MM.1S (cell line): Measurements from ENCODE around the gene SAP30BP.
A peak's percentile ranks its signal among the peaks of the same experiment; 100 is the strongest.

Experiments
- DNase-seq: peaks from one replicate; pipeline ENCODE4 v3.0.0-alpha.2; 2015
- H2AFZ ChIP-seq: fragments of 300-600 bp; sonication (generic); 2 replicates; pipeline ENCODE4 v1.6.0; 2016; ENCODE audit warnings: antibody characterized with exemption, low read length
- H3F3A ChIP-seq: fragments of 300-600 bp; sonication (generic); 2 replicates; pipeline ENCODE4 v1.6.1; 2016; ENCODE audit warnings: mild to moderate bottlenecking, antibody characterized with exemption, low read length, moderate library complexity, mixed read lengths; ENCODE audit not compliant: insufficient read depth
- H3K27ac ChIP-seq: fragments of 300-600 bp; sonication (generic); 2 replicates; pipeline ENCODE4 v1.5.1; 2016; ENCODE audit warnings: mild to moderate bottlenecking, low read length
- H3K27me3 ChIP-seq: fragments of 300-600 bp; sonication (generic); replicated peaks from 2 replicates; pipeline ENCODE4 v1.6.0; 2016; ENCODE audit warnings: low read length; ENCODE audit not compliant: insufficient read depth
- H3K36me3 ChIP-seq: fragments of 300-600 bp; sonication (generic); replicated peaks from 2 replicates; pipeline ENCODE4 v1.6.1; 2016; ENCODE audit warnings: mild to moderate bottlenecking, low read length, mixed read lengths; ENCODE audit not compliant: insufficient read depth
- H3K4me1 ChIP-seq: fragments of 300-600 bp; sonication (generic); 2 replicates; pipeline ENCODE4 v1.6.1; 2016; ENCODE audit warnings: low read length, mixed read lengths
- H3K4me2 ChIP-seq: fragments of 300-600 bp; sonication (generic); 2 replicates; pipeline ENCODE4 v1.6.0; 2016; ENCODE audit warnings: low read depth, low read length
- H3K4me3 ChIP-seq: fragments of 300-600 bp; sonication (generic); 2 replicates; pipeline ENCODE4 v1.5.1; 2016; ENCODE audit warnings: low read length, mixed read lengths
- H3K79me2 ChIP-seq: fragments of 300-600 bp; sonication (generic); 2 replicates; pipeline ENCODE4 v1.6.1; 2016; ENCODE audit warnings: mixed run types, low read length, mixed read lengths
- H3K9ac ChIP-seq: fragments of 300-600 bp; sonication (generic); 2 replicates; pipeline ENCODE4 v1.6.1; 2016; ENCODE audit warnings: low read length, mixed read lengths
- H3K9me2 ChIP-seq: fragments of 300-600 bp; sonication (generic); replicated peaks from 2 replicates; pipeline ENCODE4 v1.6.1; 2016; ENCODE audit warnings: mild to moderate bottlenecking, low read length, mixed read lengths; ENCODE audit not compliant: insufficient read depth
- H3K9me3 ChIP-seq: fragments of 300-600 bp; sonication (generic); replicated peaks from 2 replicates; pipeline ENCODE4 v1.6.1; 2016; ENCODE audit warnings: mild to moderate bottlenecking, low read length, mixed read lengths; ENCODE audit not compliant: insufficient read depth
- H4K20me1 ChIP-seq: fragments of 300-600 bp; sonication (generic); 2 replicates; pipeline ENCODE4 v1.6.1; 2016; ENCODE audit warnings: mild to moderate bottlenecking, low read length, moderate library complexity, mixed read lengths; ENCODE audit not compliant: insufficient read depth
- CTCF ChIP-seq: fragments of 300-600 bp; sonication (generic); IDR thresholded peaks from 2 replicates; pipeline ENCODE4 v1.5.1; 2016; ENCODE audit warnings: antibody characterized with exemption, low read length, mixed read lengths
- EZH2 ChIP-seq: fragments of 300-600 bp; sonication (generic); optimal IDR thresholded peaks from 2 replicates; pipeline ENCODE3; 2017; ENCODE audit warnings: low read depth, mild to moderate bottlenecking, antibody characterized with exemption, low read length, mixed read lengths
- EZH2phosphoT487 ChIP-seq: fragments of 300-600 bp; sonication (generic); IDR thresholded peaks from 2 replicates; pipeline ENCODE4 v1.6.1; 2018; ENCODE audit warnings: antibody characterized with exemption, low read length

Gene SAP30BP

DNA sequence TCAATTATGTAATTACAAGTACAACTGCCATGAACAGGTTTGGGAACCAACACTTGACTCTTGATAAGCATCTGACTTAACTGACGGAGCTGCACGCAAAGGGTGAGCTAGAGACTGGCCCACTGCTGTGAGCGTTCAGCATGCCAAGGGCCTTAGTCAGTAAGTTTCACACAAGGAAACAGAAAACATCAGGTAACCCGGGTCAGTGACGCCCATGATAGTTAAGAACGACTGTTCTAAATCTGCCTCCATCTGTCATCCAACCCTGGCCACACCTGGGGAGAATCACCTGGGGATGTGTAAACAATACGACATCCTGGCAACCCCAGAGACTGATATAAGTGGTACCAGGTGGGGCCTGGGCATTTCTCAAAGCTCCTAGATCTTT lies 21.6 kb upstream of the SAP30BP start:
- Histone ChIP-seq H3K27me3 (no peaks in the 10 kb centered on the region), H4K20me1 (no peaks in the 10 kb centered on the region)

DNA sequence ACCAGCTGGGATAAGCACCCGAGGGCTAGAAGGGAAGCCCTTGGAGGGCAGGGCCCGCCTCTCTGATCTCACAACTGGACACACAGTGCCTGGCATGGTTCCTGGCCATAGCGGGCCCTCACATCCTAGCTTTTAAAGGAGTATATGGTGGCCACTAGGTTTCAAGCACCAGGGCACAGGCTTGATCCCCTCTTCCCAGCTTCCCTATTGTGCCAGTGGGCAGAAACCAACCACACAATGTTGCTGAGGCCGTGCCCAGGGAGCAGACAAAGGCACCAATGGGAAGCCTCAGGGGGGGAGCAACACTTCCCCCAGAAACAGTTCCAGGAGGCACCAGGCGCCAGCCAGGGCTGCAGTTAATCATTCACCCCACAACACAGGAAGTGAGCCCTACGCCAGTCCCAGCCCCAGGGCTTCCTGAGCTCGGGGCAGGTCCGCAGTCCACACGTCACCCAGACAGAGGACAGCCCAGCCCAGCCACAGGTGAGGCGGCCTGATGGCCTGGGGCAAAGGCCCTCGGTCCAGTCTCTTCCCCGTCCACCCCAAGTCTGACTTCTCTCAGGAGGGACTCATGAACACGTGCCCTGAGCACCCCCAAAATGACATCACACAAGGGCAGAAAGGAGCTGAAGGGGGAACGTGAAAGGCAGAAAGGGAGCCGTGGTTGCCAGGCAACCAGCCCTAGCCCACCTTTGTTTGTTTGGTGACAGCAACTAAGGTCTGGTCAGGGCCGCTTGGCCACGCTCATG lies 21.1 kb upstream of the SAP30BP start:
- Histone ChIP-seq H3K36me3 (no peaks in the 10 kb centered on the region; the same call in 1 of the 2 replicates), H3F3A (peaks cover 32% of the 10 kb centered on the region), H3K9me2 (no peaks in the 10 kb centered on the region), H3K27me3 (no peaks in the 10 kb centered on the region), H3K4me1 (peaks cover 48% of the 10 kb centered on the region), H3K4me2 (peak overlapping the region; percentile 50), H3K4me3 (no peak overlapping the region), H3K9me3 (no peaks in the 10 kb centered on the region), H3K79me2 (peaks cover 18% of the 10 kb centered on the region; the same call in 1 of the 2 replicates), H4K20me1 (no peaks in the 10 kb centered on the region), H3K27ac (peak overlapping the region; percentile 97), H3K9ac (peak overlapping the region; percentile 75), H2AFZ (no peak overlapping the region)
- TF ChIP-seq CTCF: no peak
- TF ChIP-seq EZH2: no peak
- DNase-seq: peak; percentile 60

More for the DNA sequence above, 21.6 kb upstream of the SAP30BP start:
- TF ChIP-seq CTCF (no peak), EZH2phosphoT487 (no peak), EZH2 (no peak)
- Histone ChIP-seq H3K27ac (peak overlapping the region; percentile 97), H3K9me2 (no peaks in the 10 kb centered on the region), H3K4me3 (no peak overlapping the region; the same call in 1 of the 2 replicates), H3K9ac (peak overlapping the region; percentile 75), H2AFZ (no peak overlapping the region), H3K4me2 (peak overlapping the region; percentile 50), H3K79me2 (peaks cover 18% of the 10 kb centered on the region; the same call in 1 of the 2 replicates), H3F3A (peaks cover 32% of the 10 kb centered on the region), H3K9me3 (no peaks in the 10 kb centered on the region), H3K36me3 (no peaks in the 10 kb centered on the region; the same call in 1 of the 2 replicates), H3K4me1 (peaks cover 48% of the 10 kb centered on the region)
- peak; percentile 86 for DNase-seq

DNA sequence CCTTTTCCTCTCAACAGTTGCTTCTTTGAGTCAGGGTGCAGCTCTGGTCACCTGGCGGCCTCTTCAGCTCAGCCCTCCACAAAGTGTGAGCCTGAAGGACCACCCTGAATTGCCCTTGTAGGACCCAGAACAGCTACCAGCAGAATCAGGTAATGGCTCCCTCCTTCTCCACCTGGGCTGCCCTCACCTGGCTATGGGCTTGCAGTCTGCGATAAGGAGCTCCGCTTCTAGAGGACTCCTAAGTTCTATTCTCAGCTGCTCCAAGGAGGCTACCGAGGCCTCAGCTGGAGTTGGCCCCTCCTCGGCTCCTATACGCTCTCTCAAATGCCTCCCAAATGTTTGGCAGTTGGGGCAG lies 20.5 kb upstream of the SAP30BP start:
- Histone ChIP-seq H3K36me3 (no peaks in the 10 kb centered on the region; the same call in 1 of the 2 replicates), H3F3A (peaks cover 32% of the 10 kb centered on the region), H3K9me3 (no peaks in the 10 kb centered on the region), H3K27me3 (no peaks in the 10 kb centered on the region), H3K9me2 (no peaks in the 10 kb centered on the region), H3K79me2 (peaks cover 18% of the 10 kb centered on the region; the same call in 1 of the 2 replicates), H3K4me2 (peak overlapping the region; percentile 50), H3K27ac (peak overlapping the region; percentile 97), H2AFZ (no peak overlapping the region), H4K20me1 (no peaks in the 10 kb centered on the region), H3K4me3 (no peak overlapping the region), H3K4me1 (peaks cover 46% of the 10 kb centered on the region), H3K9ac (peak overlapping the region; percentile 75)
- DNase-seq: no peak
- TF ChIP-seq EZH2phosphoT487 (no peak), EZH2 (no peak), CTCF (no peak)
